Measurements from ENCODE around the gene PPP1R16B.

DNA sequence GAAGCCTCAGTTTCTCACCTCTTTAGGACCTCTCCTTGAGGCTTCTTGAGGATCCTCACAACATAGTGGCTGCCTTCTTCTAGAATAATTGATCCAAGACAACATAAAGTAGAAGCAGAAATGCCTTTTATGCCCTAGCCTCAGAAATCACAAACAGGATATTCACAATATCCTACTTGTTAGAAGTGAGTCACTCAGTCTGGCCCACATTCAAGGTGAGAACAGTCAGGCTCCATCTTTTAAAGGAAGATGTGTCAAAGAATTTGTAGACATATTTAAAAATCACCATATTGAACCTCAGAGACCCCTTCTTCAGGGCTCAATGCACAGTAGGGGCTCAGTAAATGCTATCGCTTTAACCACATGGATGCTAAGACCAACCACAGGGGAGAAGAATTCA lies 99.9 kb downstream of the PPP1R16B start:
- TF ChIP-seq, protein P1, sequence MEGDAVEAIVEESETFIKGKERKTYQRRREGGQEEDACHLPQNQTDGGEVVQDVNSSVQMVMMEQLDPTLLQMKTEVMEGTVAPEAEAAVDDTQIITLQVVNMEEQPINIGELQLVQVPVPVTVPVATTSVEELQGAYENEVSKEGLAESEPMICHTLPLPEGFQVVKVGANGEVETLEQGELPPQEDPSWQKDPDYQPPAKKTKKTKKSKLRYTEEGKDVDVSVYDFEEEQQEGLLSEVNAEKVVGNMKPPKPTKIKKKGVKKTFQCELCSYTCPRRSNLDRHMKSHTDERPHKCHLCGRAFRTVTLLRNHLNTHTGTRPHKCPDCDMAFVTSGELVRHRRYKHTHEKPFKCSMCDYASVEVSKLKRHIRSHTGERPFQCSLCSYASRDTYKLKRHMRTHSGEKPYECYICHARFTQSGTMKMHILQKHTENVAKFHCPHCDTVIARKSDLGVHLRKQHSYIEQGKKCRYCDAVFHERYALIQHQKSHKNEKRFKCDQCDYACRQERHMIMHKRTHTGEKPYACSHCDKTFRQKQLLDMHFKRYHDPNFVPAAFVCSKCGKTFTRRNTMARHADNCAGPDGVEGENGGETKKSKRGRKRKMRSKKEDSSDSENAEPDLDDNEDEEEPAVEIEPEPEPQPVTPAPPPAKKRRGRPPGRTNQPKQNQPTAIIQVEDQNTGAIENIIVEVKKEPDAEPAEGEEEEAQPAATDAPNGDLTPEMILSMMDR (IDR thresholded peaks at IDR 0.05; ENCODE audit: low read length): no peak
- no peak for TF ChIP-seq EZH2 (IDR thresholded peaks at IDR 0.05; ENCODE audit: borderline replicate concordance, low read length)

All from OCI-LY1 (cell line).